Suprapubic skin (tissue), 3 donors: ENCODE data around the gene SRMS.

Source experiments
- POLR2A ChIP-seq, 2 donors: fragments of 450-650 bp; IDR thresholded peaks; one replicate each; pipeline ENCODE4 v1.6.1; 2017; ENCODE audit warnings: antibody characterized with exemption in 2 of 2, mild to moderate bottlenecking in 2 of 2, moderate library complexity in 2 of 2
- TF ChIP-seq, protein P1 (sequence below), 2 donors: fragments of 200-600 bp in 1 of 2; fragments of 450-650 bp in 1 of 2; sonication (generic) in 1 of 2; IDR thresholded peaks; one replicate each; pipeline ENCODE4 v1.5.1; 2016 to 2019; ENCODE audit warnings: antibody characterized with exemption in 2 of 2, mild to moderate bottlenecking in 1 of 2, moderate library complexity in 1 of 2

DNA sequence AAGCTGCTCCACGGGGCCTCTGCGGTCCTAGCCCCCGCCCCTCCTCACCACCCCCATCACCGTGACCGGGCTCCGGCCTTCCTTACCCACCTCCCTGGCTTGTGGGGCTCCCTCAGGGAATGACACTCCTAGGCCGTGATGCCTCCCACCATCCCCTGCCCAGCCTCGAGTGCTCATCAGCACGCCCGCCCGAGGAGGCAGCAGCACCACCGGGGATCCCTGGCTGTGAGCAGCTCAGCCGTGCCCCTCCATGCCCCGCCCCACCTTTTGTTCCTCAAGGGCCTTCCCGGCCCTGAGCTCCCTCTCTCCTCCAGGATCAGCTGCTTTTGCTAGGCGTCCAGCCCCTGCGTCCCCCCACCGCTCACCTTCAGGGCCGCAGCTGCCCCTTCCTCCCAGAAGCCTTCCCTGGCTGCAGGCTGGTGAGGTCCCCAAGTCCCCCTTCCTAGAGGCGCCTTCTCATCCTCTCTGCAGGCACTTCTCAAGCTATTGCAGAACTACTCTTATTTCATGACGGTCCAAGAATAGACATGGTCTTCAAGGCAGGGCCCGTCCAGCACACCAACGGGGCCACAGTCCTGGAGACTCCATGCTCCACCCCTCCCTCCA is 9.4 kb upstream of the SRMS start:
- TF ChIP-seq, protein P1, sequence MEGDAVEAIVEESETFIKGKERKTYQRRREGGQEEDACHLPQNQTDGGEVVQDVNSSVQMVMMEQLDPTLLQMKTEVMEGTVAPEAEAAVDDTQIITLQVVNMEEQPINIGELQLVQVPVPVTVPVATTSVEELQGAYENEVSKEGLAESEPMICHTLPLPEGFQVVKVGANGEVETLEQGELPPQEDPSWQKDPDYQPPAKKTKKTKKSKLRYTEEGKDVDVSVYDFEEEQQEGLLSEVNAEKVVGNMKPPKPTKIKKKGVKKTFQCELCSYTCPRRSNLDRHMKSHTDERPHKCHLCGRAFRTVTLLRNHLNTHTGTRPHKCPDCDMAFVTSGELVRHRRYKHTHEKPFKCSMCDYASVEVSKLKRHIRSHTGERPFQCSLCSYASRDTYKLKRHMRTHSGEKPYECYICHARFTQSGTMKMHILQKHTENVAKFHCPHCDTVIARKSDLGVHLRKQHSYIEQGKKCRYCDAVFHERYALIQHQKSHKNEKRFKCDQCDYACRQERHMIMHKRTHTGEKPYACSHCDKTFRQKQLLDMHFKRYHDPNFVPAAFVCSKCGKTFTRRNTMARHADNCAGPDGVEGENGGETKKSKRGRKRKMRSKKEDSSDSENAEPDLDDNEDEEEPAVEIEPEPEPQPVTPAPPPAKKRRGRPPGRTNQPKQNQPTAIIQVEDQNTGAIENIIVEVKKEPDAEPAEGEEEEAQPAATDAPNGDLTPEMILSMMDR (IDR thresholded peaks at IDR 0.05) = no peak
- no peak for TF ChIP-seq POLR2A (IDR thresholded peaks at IDR 0.05)
